ENCODE data around the gene KLRC4.

Gene KLRC4

DNA sequence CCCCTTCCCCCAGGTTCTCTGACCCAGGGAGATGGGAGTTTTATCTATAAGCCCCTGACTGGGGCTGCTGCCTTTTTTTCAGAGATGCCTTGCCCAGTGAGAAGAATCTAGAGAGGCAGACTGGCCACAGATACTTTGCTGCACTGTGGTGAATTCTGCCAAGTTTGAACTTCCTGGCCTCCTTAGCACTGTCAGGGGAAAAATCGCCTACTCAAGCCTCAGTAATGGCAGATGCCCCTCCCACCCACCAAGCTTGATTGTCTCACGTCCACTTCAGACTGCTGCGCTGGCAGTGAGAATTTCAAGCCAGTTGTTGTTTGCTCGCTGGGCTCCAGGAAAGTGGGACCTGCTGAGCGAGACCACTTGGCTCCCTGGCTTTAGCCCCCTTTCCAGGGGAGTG is 51.4 kb downstream of the KLRC4 start:
- Histone ChIP-seq H3K9ac (ENCODE audit: insufficient read length) (no peak overlapping the region), H3K27ac (no peak overlapping the region), H3K4me3 (no peak overlapping the region), H3K9me3 (ENCODE audit: low read depth, low read length) (no peaks in the 10 kb centered on the region), H3K36me3 (ENCODE audit: insufficient read depth, low read length) (no peaks in the 10 kb centered on the region)
- no peak for DNase-seq (ENCODE audit: low read depth, low spot score)
- no peak for TF ChIP-seq POLR2AphosphoS5 (IDR thresholded peaks at IDR 0.05; ENCODE audit: borderline replicate concordance, low read depth, low read length)
- no peak for TF ChIP-seq FOXP2 (optimal IDR thresholded peaks at IDR 0.05; ENCODE audit: control extremely low read depth, extremely low read length, insufficient read depth)
- no peak for TF ChIP-seq EZH2 (IDR thresholded peaks at IDR 0.05)

Measured in SK-N-MC (cell line).